Astrocyte of the cerebellum (primary cell): Measurements from ENCODE around the gene MORN1.

ENCODE experiments used
- DNase-seq: peaks from one replicate; pipeline ENCODE4 v3.0.0-alpha.2; 2011; ENCODE audit warnings: low read depth
- H3K4me3 ChIP-seq: 2 replicates; pipeline ENCODE4 v1.5.1; 2011; ENCODE audit warnings: mild to moderate bottlenecking, low read depth, low read length, moderate library complexity
- CTCF ChIP-seq: IDR thresholded peaks from 2 replicates; pipeline ENCODE4 v1.5.1; 2012; ENCODE audit warnings: low read length, low read depth, moderate library complexity, mild to moderate bottlenecking; ENCODE audit errors: missing control alignments
- in situ Hi-C: cut with HindIII; loops from 2 replicates; pipeline ENCODE4 v1.10.0; 2017; ENCODE audit warnings: low sequenced_read_pairs

Gene MORN1

DNA sequence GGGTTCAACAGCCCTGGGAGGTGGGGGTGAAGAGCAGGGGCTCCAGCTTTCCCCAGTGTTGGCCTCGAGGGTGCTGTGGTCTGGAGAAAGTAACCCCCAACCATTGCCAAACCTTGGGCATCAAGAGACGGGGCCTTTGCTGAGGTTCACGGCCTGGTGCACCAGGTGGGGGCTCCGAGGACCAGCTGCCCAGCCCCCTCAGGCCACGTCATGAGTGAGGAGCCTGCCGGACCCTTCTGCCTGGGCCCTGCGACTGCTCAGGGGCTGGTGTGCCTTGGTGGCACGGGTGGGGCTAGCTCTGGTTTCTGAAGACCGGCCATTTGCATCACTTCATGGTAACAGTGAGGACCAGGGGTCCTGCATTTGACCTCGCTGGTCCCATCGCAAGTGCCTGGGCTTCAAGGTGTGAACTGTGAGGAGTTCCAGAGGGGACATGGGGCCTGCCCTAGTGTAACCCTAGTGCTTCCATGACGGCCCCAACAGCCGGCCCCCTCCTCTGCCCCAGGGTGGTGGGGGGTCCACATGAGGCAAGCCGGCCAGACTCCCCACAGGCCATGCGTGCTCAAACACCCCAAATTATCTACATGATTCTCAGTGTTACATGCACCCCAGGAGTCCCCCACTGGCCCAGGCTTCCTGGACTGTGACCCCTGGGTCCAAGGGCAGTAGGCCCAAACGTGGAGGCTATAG, 13.5 kb downstream of the MORN1 start:
- in situ Hi-C loops, result no loop called here
- H3K4me3 ChIP-seq, result no peak overlapping the region
- no peak for TF ChIP-seq CTCF
- no peak for DNase-seq

- in situ Hi-C loops, result no loop called here
- no peak for TF ChIP-seq CTCF
- DNase-seq, result no peak
- H3K4me3 ChIP-seq, result no peak overlapping the region
Measured at GRCh38 chr1:2376931-2377672, 14.3 kb downstream of the MORN1 start.

GRCh38 chr1:2376261-2376741, 15.1 kb downstream of the MORN1 start:
- in situ Hi-C loops, result no loop called here
- no peak for DNase-seq
- no peak for TF ChIP-seq CTCF
- no peak overlapping the region for H3K4me3 ChIP-seq

DNA sequence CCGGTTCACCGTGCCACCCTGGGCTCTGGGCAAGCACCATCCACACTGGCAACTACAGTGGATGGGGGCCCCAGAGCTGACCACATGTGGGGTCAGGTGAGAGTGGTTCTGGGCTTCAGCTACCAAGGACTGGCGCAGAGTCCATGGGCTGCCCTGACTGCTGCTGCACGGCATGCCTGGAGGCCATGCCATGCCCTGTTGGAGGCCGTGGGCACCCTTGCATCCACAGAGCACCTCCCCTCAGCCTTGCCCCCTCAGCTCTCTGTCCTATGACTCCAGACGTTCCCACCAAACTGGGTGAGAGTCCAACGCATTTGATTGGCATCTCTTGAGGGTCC, 15.5 kb downstream of the MORN1 start:
- in situ Hi-C loops, result no loop called here
- no peak overlapping the region for H3K4me3 ChIP-seq
- DNase-seq, result no peak
- TF ChIP-seq CTCF, result no peak

DNA sequence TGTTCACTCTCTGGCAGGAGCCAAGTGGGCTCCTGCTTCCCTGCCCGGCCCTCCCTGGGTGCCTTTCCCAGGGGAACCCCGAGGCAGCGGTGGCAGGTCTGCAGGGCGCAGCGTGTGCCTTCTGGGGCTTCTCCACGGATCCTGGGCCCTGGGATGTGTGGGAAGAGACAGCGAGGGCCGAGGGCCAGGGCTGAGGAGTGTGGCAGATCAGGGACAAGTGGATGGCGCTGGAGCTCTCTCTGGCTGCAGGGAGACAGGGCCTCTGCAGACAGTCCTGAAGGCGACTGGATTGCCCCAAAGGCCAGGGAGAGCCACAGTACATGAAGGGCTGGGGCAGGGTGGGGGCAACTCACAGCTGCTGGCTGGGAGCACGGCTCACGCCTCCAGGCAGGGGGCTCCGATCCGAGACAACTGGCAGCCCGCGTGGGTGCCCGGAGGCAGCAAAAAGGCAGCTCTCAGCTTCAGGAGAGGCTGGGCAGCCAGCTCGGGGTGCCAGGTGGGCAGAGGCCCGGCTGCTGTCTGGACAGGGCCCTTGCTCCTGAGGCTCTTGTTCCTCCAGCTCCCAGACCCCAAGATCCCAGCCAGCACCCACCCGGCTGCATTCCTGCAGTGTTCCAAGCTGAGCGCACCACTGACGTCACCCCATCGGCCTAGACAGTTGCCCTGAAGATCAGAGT, 16.0 kb downstream of the MORN1 start:
- no peak for DNase-seq
- H3K4me3 ChIP-seq, result no peak overlapping the region
- in situ Hi-C loops, result no loop called here
- TF ChIP-seq CTCF, result no peak

DNA sequence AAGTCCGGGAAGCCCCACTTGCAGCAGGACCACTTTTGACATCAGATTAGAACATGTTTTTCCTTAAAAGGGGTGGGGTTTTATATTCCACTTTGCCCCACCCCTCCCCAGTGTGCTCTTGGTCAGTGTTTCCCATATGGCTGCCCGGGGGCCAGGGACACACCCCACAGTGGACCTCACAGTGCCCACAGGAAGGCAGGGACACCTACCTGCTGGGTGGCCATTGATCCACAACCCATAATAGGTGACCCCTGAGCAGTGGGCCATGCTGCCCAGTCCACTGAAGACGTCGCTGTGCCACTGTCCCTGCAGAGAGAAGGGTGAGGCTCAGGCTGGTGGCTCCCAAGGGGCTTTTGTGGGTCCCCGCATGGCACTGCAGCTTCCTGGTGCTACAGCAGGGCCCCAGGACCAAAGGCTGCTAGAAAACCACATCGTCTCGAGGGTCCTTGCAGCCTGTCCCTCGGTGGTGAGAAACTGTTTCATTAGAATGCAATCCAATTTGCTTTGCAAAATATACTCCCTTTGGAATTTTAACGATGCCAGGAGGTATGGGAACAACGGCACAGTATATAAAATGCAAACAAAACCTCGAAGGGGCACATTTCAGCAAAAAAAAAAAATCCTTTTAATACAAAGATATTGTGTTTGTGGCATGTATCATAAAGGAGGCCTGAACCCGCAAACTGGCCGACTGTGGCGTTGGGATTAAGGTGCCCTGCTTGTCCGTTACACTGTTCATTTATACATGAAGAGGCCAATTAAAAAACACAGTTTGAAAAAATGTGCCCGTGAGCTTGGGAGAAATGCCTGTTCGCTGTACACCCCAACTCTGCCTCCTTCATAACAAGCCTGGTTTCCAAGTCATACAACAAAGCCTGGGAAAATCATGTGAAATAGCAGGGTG, 16.9 kb downstream of the MORN1 start:
- no peak overlapping the region for H3K4me3 ChIP-seq
- TF ChIP-seq CTCF, result no peak
- in situ Hi-C loops, result no loop called here
- no peak for DNase-seq
